Caco-2 (cell line): Measurements from ENCODE around the gene PARD3. TPM values are rescaled to one million over a fixed set of nuclear protein-coding genes. Genes with fewer than 3 reads are reported as not detected.

Experiments
- BruUV-seq: library from RNA; stranded (reverse); fragments of 400-500 nt; replicated peaks from 2 replicates; lab custom pipeline; 2021; lab: Mats Ljungman, UMichigan
- CTCF ChIA-PET: fragments of 300-600 bp; sonication (Branson Sonifier 250); formaldehyde crosslinking; loops from one replicate; lab custom pipeline; 2022; ENCODE audit warnings: antibody characterized with exemption; lab: Charles Lee
- POLR2A ChIA-PET: fragments of 300-600 bp; sonication (Branson Sonifier 250); formaldehyde crosslinking; loops from one replicate; lab custom pipeline; 2022; ENCODE audit warnings: antibody characterized with exemption; lab: Charles Lee
- DNase-seq, 2 experiments: peaks; one replicate each; pipeline versions ENCODE4 v3.0.0 to v3.0.0-alpha.2; 2020 to 2022
- H3K27me3 ChIP-seq: replicated peaks from 2 replicates; pipeline ENCODE4 v1.6.0; 2011; ENCODE audit warnings: low read length; ENCODE audit not compliant: control insufficient read depth, insufficient read depth
- H3K36me3 ChIP-seq: 2 replicates; pipeline ENCODE4 v1.5.1; 2011; ENCODE audit warnings: low read length; ENCODE audit not compliant: control insufficient read depth, insufficient read depth
- H3K4me1 ChIP-seq: fragments of 250-450 bp; sonication (Bioruptor Pico); 2 replicates; pipeline ENCODE4 v1.5.1; 2020; ENCODE audit warnings: mild to moderate bottlenecking
- H3K4me3 ChIP-seq: 2 replicates; pipeline ENCODE4 v1.5.1; 2011; ENCODE audit warnings: low read depth, mild to moderate bottlenecking, control low read depth, low read length
- H3K9me3 ChIP-seq: fragments of 250-450 bp; sonication (Bioruptor Pico); 2 replicates; pipeline ENCODE4 v1.5.1; 2020; ENCODE audit warnings: mild to moderate bottlenecking, moderate library complexity
- H3K27ac Mint-ChIP-seq: one replicate; pipeline ENCODE4 v1.8.0; 2022; ENCODE audit warnings: mixed read lengths; ENCODE audit not compliant: unreplicated experiment
- H3K27me3 Mint-ChIP-seq: one replicate; pipeline ENCODE4 v1.8.0; 2022; ENCODE audit warnings: mixed read lengths; ENCODE audit not compliant: insufficient read depth, unreplicated experiment
- H3K36me3 Mint-ChIP-seq: one replicate; pipeline ENCODE4 v1.8.0; 2022; ENCODE audit warnings: mild to moderate bottlenecking, mixed read lengths; ENCODE audit not compliant: insufficient read depth, unreplicated experiment
- H3K4me1 Mint-ChIP-seq: one replicate; pipeline ENCODE4 v1.8.0; 2022; ENCODE audit warnings: low read depth, mixed read lengths; ENCODE audit not compliant: unreplicated experiment
- H3K4me3 Mint-ChIP-seq: one replicate; pipeline ENCODE4 v1.8.0; 2022; ENCODE audit warnings: mild to moderate bottlenecking, moderate library complexity, mixed read lengths; ENCODE audit not compliant: unreplicated experiment
- H3K9me3 Mint-ChIP-seq: one replicate; pipeline ENCODE4 v1.8.0; 2022; ENCODE audit warnings: mixed read lengths; ENCODE audit not compliant: unreplicated experiment
- CTCF ChIP-seq, 2 experiments: fragments of 200-600 bp in 1 of 2; IDR thresholded peaks; 1 replicate in 1 of 2; 2 replicates in 1 of 2; pipeline versions ENCODE4 v1.5.1 to v1.8.0; 2011 to 2022; ENCODE audit warnings: antibody characterized with exemption in 1 of 2, control low read depth in 1 of 2, inconsistent platforms in 1 of 2, low read depth in 1 of 2, low read length in 1 of 2, mild to moderate bottlenecking in 1 of 2, moderate library complexity in 1 of 2; ENCODE audit not compliant: insufficient read depth in 1 of 2, severe bottlenecking in 1 of 2, unreplicated experiment in 1 of 2
- intact Hi-C: fragments of 100-400 bp; cut with micrococcal nuclease; formaldehyde crosslinking; loops from one replicate; pipeline ENCODE4 v1.10.0; 2022; ENCODE audit not compliant: unreplicated experiment
- total RNA-seq: library from RNA; stranded (reverse); gene quantifications from 2 replicates; pipeline ENCODE4 v1.2.3, GENCODE V29; 2022

Gene PARD3
- total RNA-seq, 1 experiment from 2014 or later, result 80.7 TPM

- Mint-ChIP-seq H3K36me3 (peaks cover 4% of the 10 kb centered on the region), H3K9me3 (no peaks in the 10 kb centered on the region), H3K4me1 (no peaks in the 10 kb centered on the region), H3K27me3 (no peaks in the 10 kb centered on the region), H3K4me3 (no peak overlapping the region), H3K27ac (no peak overlapping the region)
- no peak for TF ChIP-seq CTCF (IDR thresholded peaks at IDR 0.05; ENCODE audit: insufficient read depth in 1 of 2, low read depth in 1 of 2, low read length in 1 of 2, severe bottlenecking in 1 of 2, unreplicated experiment in 1 of 2)
- intact Hi-C loops, result no loop called here
- no peaks in the 10 kb centered on the region for H3K4me1 ChIP-seq
- no peaks in the 10 kb centered on the region; the same call in 1 of the 2 replicates for H3K36me3 ChIP-seq
- POLR2A ChIA-PET, result no interaction called here
- DNase-seq, result no peak
- H3K27me3 ChIP-seq, result no peaks in the 10 kb centered on the region
- CTCF ChIA-PET, result no interaction called here
- H3K9me3 ChIP-seq, result no peaks in the 10 kb centered on the region
- BruUV-seq, result no TSS peak
- H3K4me3 ChIP-seq, result no peak overlapping the region
Observed at GRCh38 chr10:34627741-34628140, 187.4 kb downstream of the PARD3 start.

- Mint-ChIP-seq H3K27ac (no peak overlapping the region), H3K9me3 (no peaks in the 10 kb centered on the region), H3K4me1 (no peaks in the 10 kb centered on the region), H3K27me3 (no peaks in the 10 kb centered on the region), H3K36me3 (peaks cover 4% of the 10 kb centered on the region), H3K4me3 (no peak overlapping the region)
- TF ChIP-seq CTCF (IDR thresholded peaks at IDR 0.05; ENCODE audit: insufficient read depth in 1 of 2, low read depth in 1 of 2, low read length in 1 of 2, severe bottlenecking in 1 of 2, unreplicated experiment in 1 of 2), result no peak
- no TSS peak for BruUV-seq
- no peaks in the 10 kb centered on the region for H3K9me3 ChIP-seq
- CTCF ChIA-PET, result no interaction called here
- no peaks in the 10 kb centered on the region for H3K4me1 ChIP-seq
- intact Hi-C loops, result no loop called here
- H3K4me3 ChIP-seq, result no peak overlapping the region
- POLR2A ChIA-PET, result no interaction called here
- no peaks in the 10 kb centered on the region for H3K27me3 ChIP-seq
- no peaks in the 10 kb centered on the region; the same call in 1 of the 2 replicates for H3K36me3 ChIP-seq
- no peak for DNase-seq
Observed at GRCh38 chr10:34627331-34627730, 187.8 kb downstream of the PARD3 start.

GRCh38 chr10:34626158-34626880, 188.8 kb downstream of the PARD3 start:
- peaks cover 2% of the 10 kb centered on the region for H3K4me1 Mint-ChIP-seq
- intact Hi-C loops, result no loop called here
- ChIA-PET CTCF (no interaction called here), POLR2A (interaction anchor here (0.6 kb wide), 1 partner anchor 16 kb away, joined by 3 read pairs; no protein-coding TSS in a partner anchor)
- Histone ChIP-seq H3K36me3 (no peaks in the 10 kb centered on the region; the same call in 1 of the 2 replicates), H3K27me3 (no peaks in the 10 kb centered on the region), H3K4me1 (no peaks in the 10 kb centered on the region), H3K9me3 (no peaks in the 10 kb centered on the region), H3K4me3 (no peak overlapping the region)
- no TSS peak for BruUV-seq
- no peaks in the 10 kb centered on the region for H3K27me3 Mint-ChIP-seq
- H3K36me3 Mint-ChIP-seq, result peaks cover 4% of the 10 kb centered on the region
- H3K9me3 Mint-ChIP-seq, result no peaks in the 10 kb centered on the region
- no peak for TF ChIP-seq CTCF (IDR thresholded peaks at IDR 0.05; ENCODE audit: insufficient read depth in 1 of 2, low read depth in 1 of 2, low read length in 1 of 2, severe bottlenecking in 1 of 2, unreplicated experiment in 1 of 2)
- H3K4me3 Mint-ChIP-seq, result no peak overlapping the region
- H3K27ac Mint-ChIP-seq, result no peak overlapping the region
- no peak for DNase-seq
